ENCODE data around the gene MSRB3. TPM values are rescaled to one million over a fixed set of nuclear protein-coding genes. Genes with fewer than 3 reads are reported as not detected.

MSRB3 gene
- total and polyA plus RNA-seq, 7 experiments from 2014 or later, result 0.37 to 1.8 TPM; not detected in 5

DNA sequence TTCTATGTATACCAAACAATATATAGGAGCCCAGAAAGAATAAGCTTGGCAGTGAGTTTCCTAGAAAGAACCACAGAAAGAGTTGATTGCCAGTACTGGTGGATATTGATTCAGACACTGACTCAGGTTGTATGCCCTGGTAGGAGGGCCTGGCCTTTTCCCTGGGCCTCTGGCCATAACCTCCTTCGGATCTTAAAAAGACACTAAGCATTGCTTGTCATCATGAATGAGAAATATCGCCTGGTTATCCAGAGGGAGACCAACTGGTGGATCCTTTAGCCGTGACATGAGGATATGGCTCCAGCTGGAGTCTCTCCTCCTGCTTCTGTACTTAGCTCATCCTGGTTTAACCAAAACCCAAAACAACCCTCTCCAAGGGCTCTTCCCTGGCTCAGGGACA is 231.5 kb downstream of the MSRB3 start:
- intact Hi-C loops (cut with micrococcal nuclease), result no loop called here
- H3K4me1 Mint-ChIP-seq, result no peaks in the 10 kb centered on the region
- H3K36me3 Mint-ChIP-seq, result no peaks in the 10 kb centered on the region

DNA sequence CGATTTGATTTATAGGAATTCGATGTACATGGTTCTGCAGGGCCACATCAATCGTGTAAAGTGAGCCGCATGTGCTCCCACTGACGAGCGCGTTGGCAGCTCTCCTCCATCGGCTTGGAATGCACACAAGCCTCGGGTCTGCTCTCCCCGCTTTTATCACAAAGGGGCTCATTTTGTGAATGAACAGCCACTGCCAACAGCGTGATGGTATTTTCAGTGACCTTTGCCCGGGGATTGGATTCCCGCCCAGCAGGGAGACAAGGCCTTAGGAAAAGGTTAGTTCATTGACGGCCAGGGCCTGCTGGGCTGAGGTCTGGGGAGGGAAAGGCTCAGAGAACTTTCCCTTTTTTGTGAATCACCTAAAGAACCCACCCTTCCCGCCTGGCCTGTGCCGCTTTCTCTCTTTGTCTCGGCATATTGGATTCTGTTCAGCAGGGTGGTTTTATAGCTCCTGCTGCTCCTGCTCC is 232.1 kb downstream of the MSRB3 start:
- DNase-seq, result no peak
- Histone ChIP-seq H3K9me3 (ENCODE audit: control insufficient read depth in 2 of 3, low read length in 3 of 3) (no peaks in the 10 kb centered on the region), H3K4me3 (ENCODE audit: low read length) (no peak overlapping the region), H3K27ac (ENCODE audit: low read depth, low read length) (no peak overlapping the region), H3K27me3 (ENCODE audit: control insufficient read depth in 2 of 2, insufficient read depth in 2 of 2, low read length in 2 of 2) (no peaks in the 10 kb centered on the region), H3K36me3 (ENCODE audit: control insufficient read depth in 2 of 3, insufficient read depth in 3 of 3, low read length in 3 of 3) (no peaks in the 10 kb centered on the region), H3K4me1 (ENCODE audit: control insufficient read depth in 2 of 2, insufficient read depth in 2 of 2, low read length in 2 of 2) (no peaks in the 10 kb centered on the region)
- ChIA-PET POLR2A (no interaction called here), CTCF (no interaction called here)
- Mint-ChIP-seq H3K4me3 (no peak overlapping the region), H3K4me1 (no peaks in the 10 kb centered on the region), H3K9me3 (no peaks in the 10 kb centered on the region), H3K27ac (no peak overlapping the region), H3K36me3 (no peaks in the 10 kb centered on the region), H3K27me3 (peaks cover 0 to 14% (median 0%) of the 10 kb centered on the region in 5 donors)
- ATAC-seq, result no peak
- intact Hi-C loops (cut with micrococcal nuclease), result no loop called here

More for the DNA sequence above, 231.5 kb downstream of the MSRB3 start:
- no peaks in the 10 kb centered on the region for H3K36me3 ChIP-seq (ENCODE audit: control insufficient read depth in 2 of 3, insufficient read depth in 3 of 3, low read length in 3 of 3)
- no peak overlapping the region for H3K4me3 Mint-ChIP-seq
- H3K27ac Mint-ChIP-seq, result no peak overlapping the region
- H3K27me3 ChIP-seq (ENCODE audit: control insufficient read depth in 2 of 2, insufficient read depth in 2 of 2, low read length in 2 of 2), result no peaks in the 10 kb centered on the region
- H3K4me3 ChIP-seq (ENCODE audit: low read length), result no peak overlapping the region
- no peaks in the 10 kb centered on the region for H3K9me3 Mint-ChIP-seq
- ATAC-seq (no peak), DNase-seq (no peak)
- no peaks in the 10 kb centered on the region for H3K4me1 ChIP-seq (ENCODE audit: control insufficient read depth in 2 of 2, insufficient read depth in 2 of 2, low read length in 2 of 2)
- CTCF ChIA-PET, result no interaction called here
- no peaks in the 10 kb centered on the region for H3K9me3 ChIP-seq (ENCODE audit: control insufficient read depth in 2 of 3, low read length in 3 of 3)
- POLR2A ChIA-PET, result no interaction called here
- H3K27ac ChIP-seq (ENCODE audit: low read depth, low read length), result no peak overlapping the region
- H3K27me3 Mint-ChIP-seq, result peaks cover 0 to 14% (median 0%) of the 10 kb centered on the region in 5 donors

DNA sequence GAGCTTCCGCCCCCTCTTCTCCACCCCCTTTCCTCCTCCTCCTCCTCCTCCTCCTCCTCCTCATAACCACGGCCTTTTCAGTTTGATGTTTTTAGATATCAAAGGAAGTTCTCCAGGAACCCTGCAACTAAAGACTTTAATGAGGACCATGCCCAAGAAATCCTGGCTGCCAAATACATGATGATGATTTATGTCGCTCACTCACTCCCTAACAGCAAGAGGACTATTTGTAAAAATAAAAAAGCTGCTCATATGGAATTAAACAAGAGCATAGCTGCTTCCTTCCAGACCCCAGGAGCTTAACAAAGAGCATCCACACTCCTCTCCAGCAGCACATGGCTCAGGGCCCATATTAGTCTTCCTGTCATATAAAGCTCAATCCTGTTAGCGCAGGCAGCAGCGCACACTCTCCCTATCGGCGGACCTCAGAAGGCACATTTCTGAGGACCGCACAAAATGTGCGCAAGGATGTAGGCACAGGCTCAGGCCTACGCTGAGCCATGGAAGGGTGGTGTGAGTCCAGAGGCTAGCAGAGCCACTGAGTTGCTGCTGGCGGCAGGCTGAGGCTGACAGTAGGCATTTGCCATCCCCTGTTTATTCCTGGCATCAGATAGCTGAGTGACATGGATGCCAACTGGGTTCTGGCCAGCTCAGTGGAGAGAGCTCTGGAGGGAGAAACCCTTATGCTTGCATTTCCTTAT is 232.8 kb downstream of the MSRB3 start:
- H3K4me3 Mint-ChIP-seq, result no peak overlapping the region
- H3K4me1 Mint-ChIP-seq, result no peaks in the 10 kb centered on the region
- no peak overlapping the region for H3K27ac ChIP-seq (ENCODE audit: low read depth, low read length)
- H3K36me3 Mint-ChIP-seq, result no peaks in the 10 kb centered on the region
- H3K36me3 ChIP-seq (ENCODE audit: control insufficient read depth in 2 of 3, insufficient read depth in 3 of 3, low read length in 3 of 3), result no peaks in the 10 kb centered on the region
- no peak overlapping the region for H3K4me3 ChIP-seq (ENCODE audit: low read length)
- H3K9me3 ChIP-seq (ENCODE audit: control insufficient read depth in 2 of 3, low read length in 3 of 3), result no peaks in the 10 kb centered on the region
- H3K4me1 ChIP-seq (ENCODE audit: control insufficient read depth in 2 of 2, insufficient read depth in 2 of 2, low read length in 2 of 2), result no peaks in the 10 kb centered on the region
- ChIA-PET CTCF (no interaction called here), POLR2A (no interaction called here)
- no peaks in the 10 kb centered on the region for H3K9me3 Mint-ChIP-seq
- DNase-seq (no peak), ATAC-seq (no peak)
- peaks cover 0 to 14% (median 0%) of the 10 kb centered on the region in 5 donors for H3K27me3 Mint-ChIP-seq
- intact Hi-C loops (cut with micrococcal nuclease), result no loop called here
- H3K27me3 ChIP-seq (ENCODE audit: control insufficient read depth in 2 of 2, insufficient read depth in 2 of 2, low read length in 2 of 2), result no peaks in the 10 kb centered on the region
- H3K27ac Mint-ChIP-seq, result no peak overlapping the region

GRCh38 chr12:65511912-65512311 is 233.4 kb downstream of the MSRB3 start:
- DNase-seq (no peak), ATAC-seq (no peak)
- H3K27ac Mint-ChIP-seq, result no peak overlapping the region
- H3K4me3 Mint-ChIP-seq, result no peak overlapping the region
- Histone ChIP-seq H3K27me3 (ENCODE audit: control insufficient read depth in 2 of 2, insufficient read depth in 2 of 2, low read length in 2 of 2) (no peaks in the 10 kb centered on the region), H3K36me3 (ENCODE audit: control insufficient read depth in 2 of 3, insufficient read depth in 3 of 3, low read length in 3 of 3) (no peaks in the 10 kb centered on the region), H3K9me3 (ENCODE audit: control insufficient read depth in 2 of 3, low read length in 3 of 3) (no peaks in the 10 kb centered on the region), H3K4me1 (ENCODE audit: control insufficient read depth in 2 of 2, insufficient read depth in 2 of 2, low read length in 2 of 2) (no peaks in the 10 kb centered on the region), H3K4me3 (ENCODE audit: low read length) (no peak overlapping the region), H3K27ac (ENCODE audit: low read depth, low read length) (no peak overlapping the region)
- ChIA-PET CTCF (no interaction called here), POLR2A (no interaction called here)
- H3K36me3 Mint-ChIP-seq, result no peaks in the 10 kb centered on the region
- intact Hi-C loops (cut with micrococcal nuclease), result no loop called here
- no peaks in the 10 kb centered on the region for H3K9me3 Mint-ChIP-seq
- no peaks in the 10 kb centered on the region for H3K4me1 Mint-ChIP-seq
- peaks cover 0 to 14% (median 0%) of the 10 kb centered on the region in 5 donors for H3K27me3 Mint-ChIP-seq

Other genes with a start within 250 kb of the MSRB3 start
- gene WIF1, start 157.4 kb upstream of the MSRB3 start, total RNA-seq, result not detected
- not detected for gene WIF1, start 157.4 kb upstream of the MSRB3 start, polyA plus RNA-seq
- 10 to 100 TPM; 37.8 to 60.1 (median 52.8) TPM for gene LEMD3, start 109.1 kb upstream of the MSRB3 start, total RNA-seq
- gene LEMD3, start 109.1 kb upstream of the MSRB3 start, polyA plus RNA-seq, result 10 to 100 TPM; 33.3 to 35.8 TPM